A172 (cell line): Measurements from ENCODE around the gene USP1. TPM values are rescaled to one million over a fixed set of nuclear protein-coding genes. Genes with fewer than 3 reads are reported as not detected.

Source experiments
- DNase-seq: peaks from one replicate; pipeline ENCODE4 v3.0.0-alpha.2; 2015; ENCODE audit warnings: low spot score
- total RNA-seq: library from RNA; depleted of rRNA; stranded (reverse); fragments of >200 nt; shearing (Covaris generic); gene quantifications from 2 replicates; pipeline ENCODE4 v1.2.3, GENCODE V29; 2014; rRNA removed

The USP1 gene, protein sequence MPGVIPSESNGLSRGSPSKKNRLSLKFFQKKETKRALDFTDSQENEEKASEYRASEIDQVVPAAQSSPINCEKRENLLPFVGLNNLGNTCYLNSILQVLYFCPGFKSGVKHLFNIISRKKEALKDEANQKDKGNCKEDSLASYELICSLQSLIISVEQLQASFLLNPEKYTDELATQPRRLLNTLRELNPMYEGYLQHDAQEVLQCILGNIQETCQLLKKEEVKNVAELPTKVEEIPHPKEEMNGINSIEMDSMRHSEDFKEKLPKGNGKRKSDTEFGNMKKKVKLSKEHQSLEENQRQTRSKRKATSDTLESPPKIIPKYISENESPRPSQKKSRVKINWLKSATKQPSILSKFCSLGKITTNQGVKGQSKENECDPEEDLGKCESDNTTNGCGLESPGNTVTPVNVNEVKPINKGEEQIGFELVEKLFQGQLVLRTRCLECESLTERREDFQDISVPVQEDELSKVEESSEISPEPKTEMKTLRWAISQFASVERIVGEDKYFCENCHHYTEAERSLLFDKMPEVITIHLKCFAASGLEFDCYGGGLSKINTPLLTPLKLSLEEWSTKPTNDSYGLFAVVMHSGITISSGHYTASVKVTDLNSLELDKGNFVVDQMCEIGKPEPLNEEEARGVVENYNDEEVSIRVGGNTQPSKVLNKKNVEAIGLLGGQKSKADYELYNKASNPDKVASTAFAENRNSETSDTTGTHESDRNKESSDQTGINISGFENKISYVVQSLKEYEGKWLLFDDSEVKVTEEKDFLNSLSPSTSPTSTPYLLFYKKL
- 70.8 and 81.9 TPM in 2 replicates for total RNA-seq

DNA sequence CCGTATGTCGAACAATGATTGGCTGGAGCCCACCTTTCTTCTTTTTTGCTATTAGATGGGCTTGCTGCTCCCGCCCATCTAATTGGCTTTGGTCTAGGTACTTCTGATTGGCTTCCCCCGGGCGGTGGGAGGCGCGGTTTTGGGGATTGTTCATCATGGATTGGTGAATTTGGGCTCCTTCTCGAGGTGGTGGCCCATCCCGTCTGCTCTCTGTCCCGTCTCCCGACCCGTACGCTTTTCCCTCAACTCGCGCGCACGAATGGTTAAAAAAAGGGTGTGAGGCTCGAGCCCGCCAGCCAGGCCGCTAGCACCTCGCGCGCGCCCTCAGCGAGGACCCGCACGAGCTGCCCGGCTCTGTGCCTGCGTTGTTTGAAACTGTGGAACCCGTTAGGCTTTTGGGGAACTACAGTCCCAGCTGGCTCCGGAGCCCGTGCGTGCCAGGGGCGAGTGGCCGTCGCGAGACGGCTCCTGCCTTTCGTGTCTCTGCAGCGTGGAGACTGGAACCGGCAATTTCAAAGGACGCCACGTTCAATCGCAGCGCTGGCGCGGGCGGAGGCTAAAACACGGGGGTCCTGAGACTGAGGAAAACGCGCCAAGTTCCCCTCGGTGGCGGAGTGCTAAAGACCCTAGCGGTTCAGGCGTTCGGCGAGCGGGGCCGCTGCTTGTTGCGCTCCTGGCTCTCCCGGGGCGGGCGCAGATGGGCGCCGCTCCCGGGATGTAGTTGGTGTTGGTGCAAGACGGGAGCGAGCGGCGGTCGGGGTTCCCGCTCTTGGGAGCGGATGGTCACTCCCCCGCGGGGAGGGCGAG is at the start of gene USP1:
Gene USP1, plus strand, starts transcription at position 584 of the 807 bp plus-strand sequence. CDS start 2,819 bp downstream, outside the sequence.
- peak; percentile 99 for DNase-seq

DNA sequence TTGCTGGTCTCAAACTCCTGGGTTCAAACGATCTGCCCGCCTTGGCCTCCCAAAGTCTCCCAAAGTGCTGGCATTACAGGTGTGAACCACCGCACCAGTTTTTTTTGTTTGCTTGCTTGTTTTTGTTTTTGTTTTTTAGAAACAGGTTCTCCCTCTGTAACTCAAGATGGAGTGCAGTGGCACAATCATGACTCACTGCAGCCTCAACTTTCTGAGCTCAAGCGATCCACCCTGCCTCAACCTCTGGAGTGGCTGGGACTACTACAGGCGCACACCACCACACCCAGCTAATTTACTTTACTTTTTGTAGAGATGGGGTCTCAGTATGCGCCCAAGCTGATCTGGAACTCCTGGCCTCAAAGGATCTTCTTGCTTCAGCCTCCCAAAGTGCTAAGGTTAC is 47.3 kb upstream of the USP1 start:
- DNase-seq = no peak

DNA sequence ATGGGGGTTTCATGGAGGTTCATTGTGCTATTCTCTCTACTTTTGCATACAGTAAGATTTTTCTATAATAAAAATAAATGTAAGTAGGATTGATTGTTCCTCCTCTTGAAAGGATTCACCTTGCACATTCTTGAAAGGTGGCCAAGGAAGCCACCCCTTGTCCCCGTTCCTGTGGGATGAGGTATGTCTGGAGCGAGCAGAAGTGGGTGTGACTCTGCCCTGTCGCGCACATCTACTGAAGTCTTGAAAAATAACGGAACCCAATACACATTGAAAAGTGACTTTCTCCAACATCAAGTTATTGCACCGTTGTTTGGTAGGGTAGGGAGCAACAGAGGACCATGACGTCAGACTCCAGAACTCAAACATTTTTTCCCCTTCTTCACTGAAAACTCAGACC is 46.8 kb upstream of the USP1 start:
- DNase-seq = no peak

DNA sequence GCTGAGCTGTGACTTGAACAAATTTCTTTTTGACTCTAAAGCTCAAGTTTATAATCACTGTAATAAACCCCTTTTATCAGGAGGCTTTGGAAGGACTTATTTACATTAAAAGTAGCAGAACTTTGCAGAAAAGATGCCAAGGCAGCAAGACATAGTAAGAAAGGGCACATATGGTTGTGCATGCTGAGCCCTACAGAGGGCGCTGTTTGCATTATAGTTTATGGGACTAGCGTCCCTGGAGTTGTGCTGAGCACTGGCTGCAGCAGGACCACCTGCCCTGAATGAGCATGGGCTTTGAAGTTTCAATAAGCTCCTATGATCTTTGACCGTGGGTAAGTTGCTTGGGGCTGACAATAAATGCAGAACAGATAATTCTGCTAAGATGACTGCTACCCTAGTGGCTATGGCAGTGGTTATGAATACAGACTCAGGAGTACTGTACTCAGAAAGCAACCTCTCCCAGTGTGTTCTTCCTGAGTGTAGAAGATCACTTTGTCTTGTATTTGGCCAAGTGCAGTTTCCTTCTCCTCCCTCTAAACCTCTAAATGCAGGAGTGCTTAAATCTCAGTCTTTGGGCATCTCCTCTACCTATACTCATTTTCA is 45.4 kb upstream of the USP1 start:
- DNase-seq = no peak

DNA sequence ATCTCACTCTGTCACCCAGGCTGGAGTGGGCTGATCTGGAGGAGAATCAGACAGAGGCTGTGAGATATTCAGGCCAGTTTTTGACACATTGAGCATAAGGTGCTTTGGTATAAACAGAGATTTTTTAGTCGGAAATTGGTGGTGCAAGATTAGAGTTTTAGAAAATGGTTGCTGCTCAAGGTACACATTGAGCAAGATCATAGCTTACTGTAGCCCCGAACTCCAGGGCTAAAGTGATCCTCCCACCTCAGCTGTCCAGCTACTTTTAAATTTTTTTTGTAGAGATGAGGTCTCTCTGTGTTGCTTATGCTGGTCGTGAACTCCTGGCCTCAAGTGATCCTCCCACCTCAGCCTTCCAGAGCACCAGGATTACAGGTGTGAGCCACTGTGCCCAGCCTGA is 43.9 kb upstream of the USP1 start:
- no peak for DNase-seq

DNA sequence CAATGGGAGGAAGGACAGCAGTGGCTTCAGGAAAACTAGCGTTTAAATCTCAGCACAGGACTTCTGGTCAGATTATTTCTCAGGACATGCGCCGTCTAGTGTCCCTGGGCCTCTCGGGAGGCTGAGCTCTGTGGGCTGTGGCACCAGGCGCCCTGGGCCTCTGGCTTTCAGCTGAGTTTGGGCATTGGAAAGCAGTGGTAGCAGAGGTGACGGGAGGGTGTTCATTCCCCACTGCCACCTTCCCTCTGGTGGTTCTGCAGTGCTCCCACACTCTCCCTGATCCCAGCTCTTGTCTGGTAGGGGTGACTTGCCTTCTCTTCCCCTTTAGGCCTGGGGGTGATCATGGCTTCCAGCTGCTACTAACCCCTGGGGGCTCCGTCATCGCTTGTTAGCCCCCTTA is 42.2 kb upstream of the USP1 start:
- no peak for DNase-seq

DNA sequence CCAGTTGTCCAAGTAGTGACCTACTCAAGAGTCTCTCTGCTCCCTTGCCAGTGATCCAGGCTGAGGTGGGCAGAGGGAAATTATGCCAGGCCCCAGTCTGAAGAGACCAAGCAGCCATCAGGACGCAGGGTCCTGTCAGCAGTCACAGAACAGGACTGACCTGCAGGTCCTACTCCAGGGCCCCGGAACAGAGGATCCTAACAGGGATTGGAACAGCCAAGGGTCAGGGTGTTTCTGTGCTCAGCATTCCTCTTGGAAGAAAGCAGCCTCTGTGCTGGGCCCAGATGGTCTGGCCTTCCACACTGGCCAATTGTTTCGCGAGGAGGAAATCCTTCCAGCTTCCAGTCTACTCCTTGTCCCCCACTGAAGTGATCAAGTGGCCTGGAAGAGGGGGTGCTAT is 41.6 kb upstream of the USP1 start:
- DNase-seq = no peak

DNA sequence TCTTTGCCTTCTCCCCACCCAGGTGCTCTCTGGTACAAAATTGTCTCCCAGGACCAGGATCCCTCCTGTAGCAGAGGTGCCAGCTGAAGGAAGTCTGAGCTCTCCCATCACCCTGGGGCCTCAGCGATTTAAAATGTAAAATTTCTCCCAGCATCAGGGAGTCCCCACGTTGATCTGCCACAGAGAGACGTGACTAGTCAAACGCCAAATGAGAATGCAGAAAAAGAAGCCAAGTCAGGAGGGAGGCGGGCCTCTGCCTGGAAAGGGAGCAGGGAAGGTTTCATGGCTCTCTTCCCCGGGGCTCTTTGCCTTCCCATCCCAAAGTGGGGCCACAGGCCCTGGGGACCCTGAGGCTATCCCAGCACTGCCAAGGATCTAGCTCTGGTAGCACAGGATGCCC is 40.0 kb upstream of the USP1 start:
- no peak for DNase-seq

DNA sequence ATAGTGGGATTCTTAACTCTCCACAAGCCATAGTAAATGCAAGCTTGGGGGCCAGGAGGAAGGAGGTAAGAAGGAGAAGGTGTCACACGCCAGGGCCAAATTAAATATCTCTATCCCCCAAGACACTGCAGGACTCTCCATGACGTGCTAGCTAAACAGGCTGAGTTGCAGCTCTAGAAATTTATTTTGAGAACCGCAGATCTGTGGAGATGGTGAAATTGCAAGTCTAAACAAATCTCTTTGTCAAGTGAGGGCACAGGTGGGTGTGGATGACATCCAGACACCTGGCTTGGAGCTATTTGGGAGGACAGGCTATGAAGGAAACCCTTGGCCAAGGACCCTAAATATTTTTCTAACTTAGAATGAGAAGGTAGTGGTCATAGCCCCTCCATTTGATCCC is 39.5 kb upstream of the USP1 start:
- DNase-seq = no peak

DNA sequence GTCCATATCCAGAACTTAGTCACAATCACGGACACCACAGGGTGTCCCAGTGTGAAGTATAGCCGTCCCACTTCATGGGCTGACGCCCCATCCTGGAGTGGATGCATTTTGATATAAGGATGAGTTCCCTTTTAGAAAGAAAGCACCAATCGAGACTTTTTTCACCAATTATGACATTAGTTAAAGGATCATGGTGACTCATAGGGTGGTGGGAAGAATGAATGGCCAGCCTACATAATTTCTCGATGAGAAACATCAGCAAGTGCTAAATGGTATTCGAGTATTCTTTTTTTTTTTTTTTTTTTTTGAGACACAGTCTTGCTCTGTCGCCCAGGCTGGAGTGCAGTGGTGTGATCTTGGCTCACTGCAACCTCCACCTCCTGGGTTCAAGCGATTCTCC is 38.5 kb upstream of the USP1 start:
- peak; percentile 67 for DNase-seq

DNA sequence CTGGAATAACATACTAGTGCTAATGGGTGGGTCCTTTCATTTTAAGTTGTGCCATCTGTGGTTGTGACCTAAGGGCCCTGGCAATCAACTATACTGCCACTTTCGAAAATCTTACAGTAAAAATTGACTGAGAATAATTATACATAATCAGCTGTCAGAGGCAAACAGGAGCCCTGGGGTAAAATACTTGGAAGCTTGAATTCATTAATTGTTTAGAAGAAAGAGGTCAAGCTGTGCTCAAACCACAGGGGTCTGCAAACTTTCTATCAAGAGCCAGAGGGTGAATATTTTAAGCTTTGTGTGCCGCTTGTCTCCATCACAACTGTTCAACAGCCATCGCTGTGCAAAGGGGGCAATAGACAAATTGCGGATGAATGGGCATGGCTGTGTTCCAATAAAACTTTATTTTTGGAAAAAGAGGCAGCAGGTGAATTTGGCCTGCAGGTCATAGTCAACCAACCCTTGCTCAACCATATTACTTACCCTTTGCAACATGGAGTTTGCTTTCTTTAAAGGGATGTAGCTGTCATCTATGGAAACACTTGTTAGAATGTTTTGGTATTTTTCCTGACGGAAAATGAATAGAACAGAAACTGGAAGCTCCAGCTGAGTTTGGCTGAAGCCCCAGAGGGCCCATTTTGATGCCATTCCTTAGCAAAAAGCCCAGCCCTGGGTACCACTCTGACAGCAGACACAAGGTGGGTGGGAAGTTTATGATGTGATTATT is 35.7 kb upstream of the USP1 start:
- no peak for DNase-seq

DNA sequence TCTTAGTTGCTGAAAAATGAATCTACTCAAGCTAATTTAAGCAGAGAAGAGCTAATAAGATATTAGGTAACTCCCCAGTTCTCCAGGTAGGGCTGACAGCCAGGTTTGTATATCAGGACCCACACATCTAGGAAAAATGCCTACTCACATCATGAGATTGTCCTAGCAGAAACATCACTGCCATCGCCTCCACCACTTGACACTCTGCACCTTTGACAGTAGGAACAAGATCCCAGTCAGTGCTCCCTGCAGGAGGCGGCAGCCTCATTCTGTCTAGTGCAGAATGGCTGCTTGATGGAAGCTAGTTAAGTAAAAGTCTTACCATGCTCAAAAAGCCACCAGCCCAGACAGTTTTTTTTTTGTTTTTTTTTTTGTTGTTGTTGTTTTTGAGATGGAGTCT is 31.6 kb upstream of the USP1 start:
- no peak for DNase-seq

DNA sequence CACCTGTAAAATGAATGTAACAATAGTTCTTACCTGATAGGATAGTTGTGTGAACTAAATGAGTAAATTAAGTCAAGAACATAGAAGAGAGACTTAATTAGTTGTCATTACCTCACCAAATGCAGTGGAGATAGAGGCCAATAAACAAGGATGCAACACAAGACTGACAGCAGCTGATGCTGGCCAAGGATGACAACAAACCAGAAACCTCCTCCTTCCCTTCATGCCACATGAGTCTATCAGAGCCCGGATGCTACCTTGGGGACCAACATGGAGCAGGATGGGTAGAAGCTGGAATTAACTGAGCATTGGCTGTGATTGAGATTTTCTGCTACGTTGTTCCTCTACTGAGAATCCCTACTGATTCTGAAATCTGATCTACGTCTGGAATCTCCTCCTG is 30.3 kb upstream of the USP1 start:
- DNase-seq = no peak

DNA sequence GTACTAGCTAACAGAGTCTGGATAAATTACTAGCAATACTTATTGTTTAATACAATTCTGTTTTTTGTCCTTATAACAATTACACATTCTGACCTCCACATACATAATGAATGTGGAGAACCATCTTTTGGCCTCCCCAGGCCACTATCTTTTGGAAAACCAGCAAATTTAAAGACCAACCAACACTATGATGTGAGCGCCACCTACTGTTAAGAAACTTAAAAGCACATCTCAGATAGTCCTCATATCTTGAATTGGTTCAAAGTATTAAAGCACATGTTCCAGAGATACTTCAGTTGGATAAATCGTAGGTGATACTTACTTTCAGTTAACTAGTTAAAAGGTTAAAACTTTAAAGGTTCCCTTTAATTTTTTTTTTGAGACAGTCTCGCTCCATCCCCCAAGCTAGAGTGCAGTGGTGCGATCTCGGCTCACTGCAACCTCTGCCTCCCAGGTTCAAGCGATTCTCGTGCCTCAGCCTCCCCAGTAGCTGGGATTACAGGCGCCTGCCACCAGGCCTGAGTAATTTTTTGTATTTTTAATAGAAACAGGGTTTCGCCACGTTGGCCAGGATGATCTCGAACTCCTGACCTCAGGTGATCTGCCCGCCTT is 29.3 kb upstream of the USP1 start:
- peak; percentile 54 for DNase-seq

DNA sequence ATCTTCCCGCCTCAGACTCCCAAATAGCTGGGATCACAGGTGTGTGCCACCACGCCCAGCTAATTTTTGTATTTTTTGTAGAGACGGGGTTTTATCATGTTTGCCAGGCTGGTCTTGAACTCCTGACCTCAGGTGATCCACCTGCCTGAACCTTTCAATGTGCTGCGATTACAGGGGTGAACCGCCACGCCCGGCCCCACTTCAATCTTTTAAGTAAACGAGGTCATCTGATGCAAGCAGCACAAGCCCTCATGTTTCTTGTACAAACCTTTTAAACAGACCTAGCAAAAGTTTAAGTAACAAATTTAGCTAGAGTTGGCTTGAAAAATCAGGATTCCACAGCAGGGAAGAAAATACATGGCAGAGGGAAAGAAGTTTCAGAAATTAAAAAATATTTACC is 21.2 kb upstream of the USP1 start:
- no peak for DNase-seq

DNA sequence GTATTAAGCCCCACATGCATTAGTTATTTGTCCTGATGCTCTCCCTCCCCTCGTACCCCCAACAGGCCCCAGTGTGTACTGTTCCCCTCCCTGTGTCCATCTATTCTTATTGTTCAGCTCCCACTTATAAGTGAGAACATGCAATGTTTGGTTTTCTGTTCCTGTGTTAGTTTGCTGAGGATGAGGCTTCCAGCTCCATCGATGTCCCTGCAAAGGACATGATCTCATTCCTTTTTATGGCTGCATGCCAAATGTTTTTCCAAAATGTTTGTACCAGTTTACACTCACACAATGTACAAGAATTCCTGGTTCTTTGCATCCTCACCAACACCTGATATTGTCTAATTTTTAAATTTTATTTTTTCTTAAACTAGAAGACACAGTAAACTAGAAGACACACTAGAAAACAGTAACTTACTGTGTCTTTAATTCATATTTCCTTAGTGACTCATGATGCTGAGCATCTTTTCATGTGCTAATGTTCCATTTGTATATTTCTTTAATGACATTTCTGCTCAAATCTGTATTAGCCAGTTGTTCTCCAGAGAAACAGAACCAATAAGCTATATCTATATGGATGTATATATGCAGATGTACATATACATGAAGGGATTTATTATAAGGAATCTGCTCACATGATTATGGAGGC is 19.4 kb upstream of the USP1 start:
- no peak for DNase-seq

DNA sequence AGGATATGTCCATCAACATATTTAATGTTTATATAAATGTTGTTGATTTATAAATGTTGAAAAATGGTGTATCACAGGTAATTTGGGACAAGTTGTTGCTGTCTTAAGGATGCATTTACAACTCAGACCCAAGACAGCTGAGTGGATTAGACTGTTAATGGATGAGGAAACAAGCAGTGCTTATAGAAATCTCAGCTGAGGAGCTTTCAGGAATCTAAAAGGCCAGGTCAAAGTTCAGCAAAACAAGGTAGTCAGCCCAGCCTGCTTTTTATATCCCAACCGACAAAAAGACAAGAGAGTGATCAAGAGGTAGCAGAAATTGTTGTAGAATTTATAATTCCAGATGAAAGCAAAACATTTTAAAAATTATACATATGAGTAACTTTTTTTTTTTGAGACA is 16.6 kb upstream of the USP1 start:
- no peak for DNase-seq

DNA sequence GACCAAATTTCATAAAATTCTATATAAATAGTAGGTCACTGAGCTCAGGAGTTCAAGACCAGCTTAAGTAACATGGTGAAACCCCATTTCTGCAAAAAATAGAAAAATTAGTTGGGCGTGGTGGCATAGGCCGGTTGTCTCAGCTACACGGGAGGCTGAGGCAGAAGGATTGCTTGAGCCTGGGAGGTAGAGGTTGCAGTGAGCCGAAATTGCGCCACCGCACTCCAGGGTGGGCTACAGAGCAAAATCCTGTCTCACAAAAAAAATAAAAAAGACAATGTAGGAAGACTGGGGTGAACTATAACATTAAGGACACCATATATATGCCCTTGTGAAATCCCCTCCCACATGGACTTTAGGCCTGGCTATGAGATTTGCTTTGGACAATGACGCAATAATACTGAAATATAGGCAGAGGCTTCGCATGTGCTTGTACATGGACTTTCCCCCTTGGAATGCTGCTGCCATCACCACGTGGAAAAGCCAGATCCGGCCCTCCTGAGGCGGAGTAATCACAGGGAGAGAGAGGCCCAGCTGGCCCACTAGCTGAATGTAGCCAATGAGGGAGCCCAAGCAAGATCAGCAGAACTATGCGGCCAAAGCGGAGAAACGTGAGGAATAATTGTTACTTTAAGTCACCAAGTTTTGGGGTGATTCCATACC is 13.1 kb upstream of the USP1 start:
- no peak for DNase-seq

DNA sequence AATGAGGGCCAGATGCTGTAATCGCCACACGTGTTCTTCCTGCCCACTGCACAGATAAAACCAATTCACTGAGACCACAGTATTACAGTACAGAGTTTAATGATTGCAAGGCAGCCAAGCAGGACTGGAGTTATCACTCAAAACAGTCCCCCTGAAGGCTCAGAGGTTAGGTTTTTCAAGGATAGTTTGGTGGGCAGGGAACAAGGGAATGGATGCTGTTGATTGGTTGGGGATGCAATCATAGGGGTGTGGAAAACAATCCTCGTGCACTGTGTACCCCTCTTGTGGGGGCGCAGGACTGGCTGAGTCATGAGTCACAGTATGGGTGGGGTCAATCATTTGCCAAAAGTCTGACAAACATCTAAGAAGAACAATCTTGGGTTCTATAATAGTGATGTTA is 12.4 kb upstream of the USP1 start:
- no peak for DNase-seq

DNA sequence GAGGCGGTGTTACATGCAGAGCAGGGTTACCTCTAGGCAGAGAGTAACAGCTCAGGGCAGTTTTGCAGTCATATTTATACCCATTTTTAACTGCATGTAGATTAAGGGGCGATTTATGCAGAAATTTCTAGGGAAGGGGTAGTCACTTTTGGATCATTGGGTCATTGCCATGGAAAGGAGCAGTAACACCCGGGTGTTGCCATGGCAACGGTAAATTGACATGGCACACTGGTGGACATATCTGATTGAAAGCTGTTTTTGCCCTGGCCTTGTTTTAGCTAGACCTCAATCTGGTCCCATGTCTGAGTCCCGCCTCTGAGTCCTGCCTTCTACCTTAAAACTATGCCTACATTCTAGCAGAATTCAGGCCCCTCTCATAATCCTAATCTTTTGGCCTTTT is 11.8 kb upstream of the USP1 start:
- DNase-seq = no peak
